ENCODE measurements around the gene SGCD. TPM values are rescaled to one million over a fixed set of nuclear protein-coding genes. Genes with fewer than 3 reads are reported as not detected.

Gene SGCD
- total and polyA plus RNA-seq, 9 of the 15 experiments (the other 6 are each of a cell fraction or from before 2014, with no cell fraction given), result not detected

DNA sequence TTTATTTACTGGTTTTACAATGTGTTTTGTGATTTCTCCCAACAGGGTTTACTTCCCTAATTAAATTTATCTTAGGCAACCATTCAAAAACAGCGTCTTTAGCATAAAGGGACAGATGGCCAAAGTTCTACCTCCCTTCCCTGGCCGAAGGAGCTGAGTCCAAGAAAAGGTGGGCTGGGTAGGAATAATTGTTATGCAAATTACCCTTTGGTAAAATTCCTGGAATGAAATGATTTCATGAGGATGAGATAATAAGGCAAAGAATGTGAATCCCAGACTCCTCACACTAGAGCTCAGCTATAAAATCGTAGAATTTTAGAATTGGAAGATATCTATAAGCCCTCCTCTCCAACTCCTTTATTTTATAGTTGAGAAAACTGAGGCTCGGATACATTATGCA is 119.6 kb downstream of the SGCD start:
- Histone ChIP-seq H3K79me2 (ENCODE audit: control insufficient read depth, insufficient read depth, low read length) (no peaks in the 10 kb centered on the region), H3K4me3 (no peak overlapping the region), H3K27me3 (ENCODE audit: control insufficient read depth in 2 of 2, insufficient read depth in 2 of 2, low read length in 2 of 2) (no peaks in the 10 kb centered on the region), H3K9ac (ENCODE audit: insufficient read depth in 1 of 2, low read depth in 2 of 2, low read length in 2 of 2) (no peak overlapping the region), H3K9me3 (replicated peaks; ENCODE audit: control insufficient read depth, insufficient read depth, low read depth, low read length) (no peaks in the 10 kb centered on the region), H3K4me1 (replicated peaks in 1 of 2; ENCODE audit: control insufficient read depth in 2 of 2, insufficient read depth in 2 of 2, low read length in 2 of 2) (no peaks in the 10 kb centered on the region), H4K20me1 (replicated peaks; ENCODE audit: control insufficient read depth, insufficient read depth, low read length) (no peaks in the 10 kb centered on the region), H3K9me1 (ENCODE audit: control insufficient read depth, insufficient read depth, low read length) (no peaks in the 10 kb centered on the region), H3K36me3 (ENCODE audit: control insufficient read depth, insufficient read depth, low read length) (no peaks in the 10 kb centered on the region), H2AFZ (ENCODE audit: low read depth, low read length) (no peak overlapping the region), H3K27ac (ENCODE audit: extremely low read depth, low read depth, low read length) (no peak overlapping the region), H3K4me2 (ENCODE audit: insufficient read depth, low read length) (no peak overlapping the region)
- FAIRE-seq (no peak), ATAC-seq (no peak), DNase-seq (ENCODE audit: extremely low read depth in 1 of 4, low spot score in 3 of 4) (no peak)
- POLR2A ChIA-PET, result no interaction called here
- in situ Hi-C loops (cut with MboI) (no loop called here), intact Hi-C loops (cut with micrococcal nuclease) (no loop called here)
- no peak for TF ChIP-seq ZNF696 (CRISPR knock-in tag; conservative IDR thresholded peaks at IDR 0.05)
- no peak for TF ChIP-seq ARNT (IDR thresholded peaks at IDR 0.05)
- TF ChIP-seq, protein P1, sequence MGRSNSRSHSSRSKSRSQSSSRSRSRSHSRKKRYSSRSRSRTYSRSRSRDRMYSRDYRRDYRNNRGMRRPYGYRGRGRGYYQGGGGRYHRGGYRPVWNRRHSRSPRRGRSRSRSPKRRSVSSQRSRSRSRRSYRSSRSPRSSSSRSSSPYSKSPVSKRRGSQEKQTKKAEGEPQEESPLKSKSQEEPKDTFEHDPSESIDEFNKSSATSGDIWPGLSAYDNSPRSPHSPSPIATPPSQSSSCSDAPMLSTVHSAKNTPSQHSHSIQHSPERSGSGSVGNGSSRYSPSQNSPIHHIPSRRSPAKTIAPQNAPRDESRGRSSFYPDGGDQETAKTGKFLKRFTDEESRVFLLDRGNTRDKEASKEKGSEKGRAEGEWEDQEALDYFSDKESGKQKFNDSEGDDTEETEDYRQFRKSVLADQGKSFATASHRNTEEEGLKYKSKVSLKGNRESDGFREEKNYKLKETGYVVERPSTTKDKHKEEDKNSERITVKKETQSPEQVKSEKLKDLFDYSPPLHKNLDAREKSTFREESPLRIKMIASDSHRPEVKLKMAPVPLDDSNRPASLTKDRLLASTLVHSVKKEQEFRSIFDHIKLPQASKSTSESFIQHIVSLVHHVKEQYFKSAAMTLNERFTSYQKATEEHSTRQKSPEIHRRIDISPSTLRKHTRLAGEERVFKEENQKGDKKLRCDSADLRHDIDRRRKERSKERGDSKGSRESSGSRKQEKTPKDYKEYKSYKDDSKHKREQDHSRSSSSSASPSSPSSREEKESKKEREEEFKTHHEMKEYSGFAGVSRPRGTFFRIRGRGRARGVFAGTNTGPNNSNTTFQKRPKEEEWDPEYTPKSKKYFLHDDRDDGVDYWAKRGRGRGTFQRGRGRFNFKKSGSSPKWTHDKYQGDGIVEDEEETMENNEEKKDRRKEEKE (IDR thresholded peaks at IDR 0.05; ENCODE audit: borderline replicate concordance in 1 of 2, control insufficient read depth in 1 of 2, low read depth in 2 of 2, low read length in 1 of 2), result no peak
- no peak for TF ChIP-seq GATAD2B (IDR thresholded peaks at IDR 0.05; ENCODE audit: borderline replicate concordance)
- TF ChIP-seq, protein P2, sequence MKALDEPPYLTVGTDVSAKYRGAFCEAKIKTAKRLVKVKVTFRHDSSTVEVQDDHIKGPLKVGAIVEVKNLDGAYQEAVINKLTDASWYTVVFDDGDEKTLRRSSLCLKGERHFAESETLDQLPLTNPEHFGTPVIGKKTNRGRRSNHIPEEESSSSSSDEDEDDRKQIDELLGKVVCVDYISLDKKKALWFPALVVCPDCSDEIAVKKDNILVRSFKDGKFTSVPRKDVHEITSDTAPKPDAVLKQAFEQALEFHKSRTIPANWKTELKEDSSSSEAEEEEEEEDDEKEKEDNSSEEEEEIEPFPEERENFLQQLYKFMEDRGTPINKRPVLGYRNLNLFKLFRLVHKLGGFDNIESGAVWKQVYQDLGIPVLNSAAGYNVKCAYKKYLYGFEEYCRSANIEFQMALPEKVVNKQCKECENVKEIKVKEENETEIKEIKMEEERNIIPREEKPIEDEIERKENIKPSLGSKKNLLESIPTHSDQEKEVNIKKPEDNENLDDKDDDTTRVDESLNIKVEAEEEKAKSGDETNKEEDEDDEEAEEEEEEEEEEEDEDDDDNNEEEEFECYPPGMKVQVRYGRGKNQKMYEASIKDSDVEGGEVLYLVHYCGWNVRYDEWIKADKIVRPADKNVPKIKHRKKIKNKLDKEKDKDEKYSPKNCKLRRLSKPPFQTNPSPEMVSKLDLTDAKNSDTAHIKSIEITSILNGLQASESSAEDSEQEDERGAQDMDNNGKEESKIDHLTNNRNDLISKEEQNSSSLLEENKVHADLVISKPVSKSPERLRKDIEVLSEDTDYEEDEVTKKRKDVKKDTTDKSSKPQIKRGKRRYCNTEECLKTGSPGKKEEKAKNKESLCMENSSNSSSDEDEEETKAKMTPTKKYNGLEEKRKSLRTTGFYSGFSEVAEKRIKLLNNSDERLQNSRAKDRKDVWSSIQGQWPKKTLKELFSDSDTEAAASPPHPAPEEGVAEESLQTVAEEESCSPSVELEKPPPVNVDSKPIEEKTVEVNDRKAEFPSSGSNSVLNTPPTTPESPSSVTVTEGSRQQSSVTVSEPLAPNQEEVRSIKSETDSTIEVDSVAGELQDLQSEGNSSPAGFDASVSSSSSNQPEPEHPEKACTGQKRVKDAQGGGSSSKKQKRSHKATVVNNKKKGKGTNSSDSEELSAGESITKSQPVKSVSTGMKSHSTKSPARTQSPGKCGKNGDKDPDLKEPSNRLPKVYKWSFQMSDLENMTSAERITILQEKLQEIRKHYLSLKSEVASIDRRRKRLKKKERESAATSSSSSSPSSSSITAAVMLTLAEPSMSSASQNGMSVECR (CRISPR knock-in tag; IDR thresholded peaks at IDR 0.05), result no peak
- TF ChIP-seq, protein P3, sequence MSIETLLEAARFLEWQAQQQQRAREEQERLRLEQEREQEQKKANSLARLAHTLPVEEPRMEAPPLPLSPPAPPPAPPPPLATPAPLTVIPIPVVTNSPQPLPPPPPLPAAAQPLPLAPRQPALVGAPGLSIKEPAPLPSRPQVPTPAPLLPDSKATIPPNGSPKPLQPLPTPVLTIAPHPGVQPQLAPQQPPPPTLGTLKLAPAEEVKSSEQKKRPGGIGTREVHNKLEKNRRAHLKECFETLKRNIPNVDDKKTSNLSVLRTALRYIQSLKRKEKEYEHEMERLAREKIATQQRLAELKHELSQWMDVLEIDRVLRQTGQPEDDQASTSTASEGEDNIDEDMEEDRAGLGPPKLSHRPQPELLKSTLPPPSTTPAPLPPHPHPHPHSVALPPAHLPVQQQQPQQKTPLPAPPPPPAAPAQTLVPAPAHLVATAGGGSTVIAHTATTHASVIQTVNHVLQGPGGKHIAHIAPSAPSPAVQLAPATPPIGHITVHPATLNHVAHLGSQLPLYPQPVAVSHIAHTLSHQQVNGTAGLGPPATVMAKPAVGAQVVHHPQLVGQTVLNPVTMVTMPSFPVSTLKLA (conservative IDR thresholded peaks at IDR 0.05), result no peak
- TF ChIP-seq CREB1 (IDR thresholded peaks at IDR 0.05), result no peak
- no peak for TF ChIP-seq CREB1 (CRISPR knock-in tag; IDR thresholded peaks at IDR 0.05)
- no peak for TF ChIP-seq ZNF431 (CRISPR knock-in tag; IDR thresholded peaks at IDR 0.05)
- TF ChIP-seq COPS2 (conservative IDR thresholded peaks at IDR 0.05), result no peak
- no peak for TF ChIP-seq GATA2 (CRISPR knock-in tag; IDR thresholded peaks at IDR 0.05)
- no peak for TF ChIP-seq SUPT5H (IDR thresholded peaks at IDR 0.05)
- no peak for TF ChIP-seq PCBP1 (IDR thresholded peaks at IDR 0.05; ENCODE audit: low read depth, low read length, poor library complexity, severe bottlenecking)
- TF ChIP-seq SRSF9 (IDR thresholded peaks at IDR 0.05; ENCODE audit: borderline replicate concordance, low read depth, low read length), result no peak
- TF ChIP-seq SMAD4 (CRISPR knock-in tag; conservative IDR thresholded peaks at IDR 0.05), result no peak
- TF ChIP-seq NFATC3 (IDR thresholded peaks at IDR 0.05), result no peak
- no TSS peak for BruUV-seq (replicated peaks)
- CTCF ChIA-PET (ENCODE audit: low intra/inter-chr PET ratio), result no interaction called here
- WGBS (ENCODE audit: insufficient coverage, low coverage, missing lambda C conversion rate), result 1% methylated on average over 4 of the region's 4 CpGs
